Measurements from ENCODE around the gene CFAP65.

DNA sequence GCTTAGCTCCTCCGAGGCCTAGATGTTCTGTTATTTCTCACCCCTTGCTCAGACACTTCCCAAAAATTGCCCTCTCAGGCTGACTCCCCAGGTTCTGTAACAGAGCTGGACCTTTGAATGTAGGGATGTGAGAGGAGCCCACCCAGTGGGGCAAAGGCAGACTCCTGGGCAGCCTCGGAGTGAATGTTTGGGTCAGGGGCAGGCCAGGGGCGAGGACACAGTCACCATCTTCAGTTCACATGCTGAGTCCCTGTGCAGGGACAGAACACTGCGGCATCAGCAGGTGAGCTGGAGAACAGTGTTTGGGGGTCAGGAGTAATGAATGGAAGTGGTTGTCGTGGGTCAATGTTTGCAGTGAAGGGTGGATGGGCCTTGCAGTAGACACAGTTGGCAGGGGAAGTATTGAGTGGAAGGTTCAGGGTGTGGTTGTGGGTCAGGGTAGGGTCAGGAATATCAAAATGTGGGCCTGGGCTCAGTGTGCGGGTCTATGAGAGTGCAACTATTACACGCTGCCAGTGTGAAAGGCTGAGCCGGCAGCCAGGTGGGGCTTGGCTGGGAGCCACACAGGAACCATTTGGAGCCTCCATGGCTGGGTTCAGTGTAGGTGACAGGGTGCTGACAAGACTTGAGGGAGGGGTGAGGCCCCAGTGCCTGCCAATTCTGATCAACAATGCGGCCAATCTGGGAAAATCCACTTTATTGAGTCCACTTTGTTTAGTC is 15.0 kb upstream of the CFAP65 start:
- TF ChIP-seq, protein P1, sequence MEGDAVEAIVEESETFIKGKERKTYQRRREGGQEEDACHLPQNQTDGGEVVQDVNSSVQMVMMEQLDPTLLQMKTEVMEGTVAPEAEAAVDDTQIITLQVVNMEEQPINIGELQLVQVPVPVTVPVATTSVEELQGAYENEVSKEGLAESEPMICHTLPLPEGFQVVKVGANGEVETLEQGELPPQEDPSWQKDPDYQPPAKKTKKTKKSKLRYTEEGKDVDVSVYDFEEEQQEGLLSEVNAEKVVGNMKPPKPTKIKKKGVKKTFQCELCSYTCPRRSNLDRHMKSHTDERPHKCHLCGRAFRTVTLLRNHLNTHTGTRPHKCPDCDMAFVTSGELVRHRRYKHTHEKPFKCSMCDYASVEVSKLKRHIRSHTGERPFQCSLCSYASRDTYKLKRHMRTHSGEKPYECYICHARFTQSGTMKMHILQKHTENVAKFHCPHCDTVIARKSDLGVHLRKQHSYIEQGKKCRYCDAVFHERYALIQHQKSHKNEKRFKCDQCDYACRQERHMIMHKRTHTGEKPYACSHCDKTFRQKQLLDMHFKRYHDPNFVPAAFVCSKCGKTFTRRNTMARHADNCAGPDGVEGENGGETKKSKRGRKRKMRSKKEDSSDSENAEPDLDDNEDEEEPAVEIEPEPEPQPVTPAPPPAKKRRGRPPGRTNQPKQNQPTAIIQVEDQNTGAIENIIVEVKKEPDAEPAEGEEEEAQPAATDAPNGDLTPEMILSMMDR (IDR thresholded peaks at IDR 0.05) = no peak
- no peak for TF ChIP-seq EP300 (IDR thresholded peaks at IDR 0.05)
- no peak for TF ChIP-seq POLR2A (IDR thresholded peaks at IDR 0.05; ENCODE audit: low read depth)
- TF ChIP-seq POLR2AphosphoS5 (IDR thresholded peaks at IDR 0.05) = no peak
